22Rv1 (cell line): ENCODE results near the gene MYO15B.

Source experiments
- CTCF ChIP-seq: fragments of 450-650 bp; IDR thresholded peaks from 2 replicates; pipeline ENCODE4 v1.5.1; 2017; ENCODE audit warnings: mild to moderate bottlenecking
- ZFX ChIP-seq: fragments of 450-650 bp; IDR thresholded peaks from 2 replicates; pipeline ENCODE4 v1.6.1; 2017; ENCODE audit warnings: antibody characterized with exemption, borderline replicate concordance

GRCh38 chr17:75602644-75603043 is 15.0 kb downstream of the MYO15B start:
- no peak for TF ChIP-seq CTCF
- TF ChIP-seq ZFX = no peak
